GM21717 (cell line): ENCODE measurements around the gene IQSEC3.
"Not testable (repeated sequence)": the region's sequence is repeated elsewhere in the genome, so short reads cannot be mapped to it uniquely, and the experiment has no call there.

Source experiments
- ATAC-seq: cut with Tn5 transposase; IDR thresholded peaks from one replicate; pipeline ENCODE4 v1.9.1; 2021; ENCODE audit warnings: mild to moderate bottlenecking, moderate library complexity; ENCODE audit not compliant: unreplicated experiment

Gene IQSEC3

DNA sequence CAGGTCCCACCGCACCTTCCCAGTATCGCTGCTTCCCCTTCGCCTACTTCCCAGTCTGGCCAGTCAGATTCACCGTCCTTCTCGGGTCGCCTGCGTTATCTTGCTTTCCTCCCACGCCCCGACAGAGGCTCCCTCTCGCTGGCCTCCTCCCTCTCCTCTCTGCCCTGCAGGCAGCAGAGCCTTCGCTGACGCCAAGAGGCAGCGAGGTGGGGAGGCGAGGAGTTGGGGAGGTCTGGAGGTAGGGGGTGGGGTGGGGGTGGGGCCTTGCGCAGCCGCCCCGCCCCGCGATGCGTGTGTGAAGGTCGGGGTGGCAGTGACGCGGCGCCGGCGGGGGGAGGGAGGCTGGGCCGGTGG, at the start of gene IQSEC3:
Gene IQSEC3, plus strand, starts transcription at position 340 of the 354 bp plus-strand sequence. CDS start 116 bp downstream, outside the sequence.
- ATAC-seq, result not testable (repeated sequence)

DNA sequence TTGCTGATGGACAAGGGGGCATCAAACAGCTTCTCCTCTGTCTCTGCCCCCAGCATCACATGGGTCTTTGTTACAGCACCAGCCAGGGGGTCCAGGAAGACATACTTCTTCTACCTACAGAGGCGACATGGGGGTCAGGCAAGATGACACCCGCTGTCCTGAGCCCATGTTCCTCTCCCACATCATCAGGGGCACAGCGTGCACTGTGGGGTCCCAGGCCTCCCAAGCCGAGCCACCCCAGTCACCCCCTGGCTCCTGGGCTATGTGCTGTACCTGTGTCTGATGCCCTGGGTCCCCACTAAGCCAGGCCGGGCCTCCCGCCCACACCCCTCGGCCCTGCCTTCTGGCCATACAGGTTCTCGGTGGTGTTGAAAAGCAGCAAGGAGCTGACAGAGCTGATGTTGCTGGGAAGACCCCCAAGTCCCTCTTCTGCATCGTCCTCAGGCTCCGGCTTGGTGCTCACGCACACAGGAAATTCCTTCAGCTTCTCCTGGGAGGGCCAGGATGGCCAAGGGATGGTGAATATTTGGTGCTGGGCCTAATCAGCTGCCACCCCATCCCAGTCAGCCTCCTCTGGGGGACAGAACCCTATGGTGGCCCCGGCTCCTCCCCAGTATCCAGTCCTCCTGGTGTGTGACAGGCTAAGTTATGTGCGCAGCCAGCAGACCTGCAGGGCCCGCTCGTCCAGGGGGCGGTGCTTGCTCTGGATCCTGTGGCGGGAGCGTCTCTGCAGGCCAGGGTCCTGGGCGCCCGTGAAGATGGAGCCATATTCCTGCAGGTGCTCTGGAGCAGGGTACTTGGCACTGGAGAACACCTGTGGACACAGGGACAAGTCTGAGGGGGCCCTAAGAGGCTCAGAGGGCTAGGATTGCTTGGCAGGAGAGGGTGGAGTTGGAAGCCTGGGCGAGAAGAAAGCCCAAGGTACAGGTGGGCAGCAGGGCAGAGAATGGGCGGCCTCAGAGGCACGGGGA, 48.9 kb upstream of the IQSEC3 start:
- ATAC-seq, result not testable (repeated sequence)

DNA sequence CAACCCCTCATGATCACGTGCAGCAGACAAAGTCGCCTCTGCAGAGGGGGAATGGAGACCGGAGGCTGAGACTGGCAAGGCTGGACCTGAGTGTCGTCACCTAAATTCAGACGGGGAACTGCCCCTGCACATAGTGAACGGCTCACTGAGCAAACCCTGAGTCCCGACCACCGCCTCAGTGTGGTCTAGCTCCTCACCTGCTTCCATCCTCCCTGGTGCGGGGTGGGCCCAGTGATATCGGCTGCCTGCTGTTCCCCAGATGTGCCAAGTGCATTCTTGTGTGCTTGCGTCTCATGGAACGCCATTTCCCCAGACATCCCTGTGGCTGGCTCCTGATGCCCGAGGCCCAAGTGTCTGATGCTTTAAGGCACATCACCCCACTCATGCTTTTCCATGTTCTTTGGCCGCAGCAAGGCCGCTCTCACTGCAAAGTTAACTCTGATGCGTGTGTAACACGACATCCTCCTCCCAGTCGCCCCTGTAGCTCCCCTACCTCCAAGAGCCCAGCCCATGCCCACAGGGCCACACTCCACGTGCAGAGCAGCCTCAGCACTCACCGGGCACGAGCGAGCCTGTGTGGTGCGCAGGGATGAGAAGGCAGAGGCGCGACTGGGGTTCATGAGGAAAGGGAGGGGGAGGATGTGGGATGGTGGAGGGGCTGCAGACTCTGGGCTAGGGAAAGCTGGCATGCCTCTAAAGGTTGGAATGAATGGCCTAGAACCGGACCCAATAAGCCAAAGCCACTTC, 47.6 kb upstream of the IQSEC3 start:
- ATAC-seq, result not testable (repeated sequence)

DNA sequence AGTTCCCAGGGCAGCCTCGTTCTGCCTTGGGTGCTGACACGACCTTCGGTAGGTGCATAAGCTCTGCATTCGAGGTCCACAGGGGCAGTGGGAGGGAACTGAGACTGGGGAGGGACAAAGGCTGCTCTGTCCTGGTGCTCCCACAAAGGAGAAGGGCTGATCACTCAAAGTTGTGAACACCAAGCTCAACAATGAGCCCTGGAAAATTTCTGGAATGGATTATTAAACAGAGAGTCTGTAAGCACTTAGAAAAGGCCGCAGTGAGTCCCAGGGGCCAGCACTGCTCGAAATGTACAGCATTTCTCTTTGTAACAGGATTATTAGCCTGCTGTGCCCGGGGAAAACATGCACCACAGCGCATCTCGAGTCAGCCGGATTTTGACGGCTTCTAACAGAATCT, 46.7 kb upstream of the IQSEC3 start:
- ATAC-seq, result not testable (repeated sequence)

DNA sequence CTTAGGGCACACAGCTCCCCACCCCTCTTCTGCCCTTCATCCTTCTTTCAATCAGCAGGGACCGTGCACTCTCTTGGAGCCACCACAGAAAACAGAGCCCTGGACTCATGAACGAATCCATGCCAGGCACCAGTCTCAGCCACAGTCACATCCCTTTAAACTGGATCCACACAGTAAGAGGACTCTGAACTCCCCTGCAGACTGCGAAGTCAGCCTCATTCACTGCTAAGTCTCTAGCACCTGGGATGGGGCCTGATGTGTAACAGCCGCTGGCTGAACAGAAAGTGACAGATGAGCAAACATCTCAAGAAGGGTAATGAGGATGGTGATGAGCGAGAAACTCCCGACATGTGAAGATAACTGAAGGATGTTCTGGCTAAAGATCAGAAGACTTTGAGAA, 45.8 kb upstream of the IQSEC3 start:
- no peak for ATAC-seq

DNA sequence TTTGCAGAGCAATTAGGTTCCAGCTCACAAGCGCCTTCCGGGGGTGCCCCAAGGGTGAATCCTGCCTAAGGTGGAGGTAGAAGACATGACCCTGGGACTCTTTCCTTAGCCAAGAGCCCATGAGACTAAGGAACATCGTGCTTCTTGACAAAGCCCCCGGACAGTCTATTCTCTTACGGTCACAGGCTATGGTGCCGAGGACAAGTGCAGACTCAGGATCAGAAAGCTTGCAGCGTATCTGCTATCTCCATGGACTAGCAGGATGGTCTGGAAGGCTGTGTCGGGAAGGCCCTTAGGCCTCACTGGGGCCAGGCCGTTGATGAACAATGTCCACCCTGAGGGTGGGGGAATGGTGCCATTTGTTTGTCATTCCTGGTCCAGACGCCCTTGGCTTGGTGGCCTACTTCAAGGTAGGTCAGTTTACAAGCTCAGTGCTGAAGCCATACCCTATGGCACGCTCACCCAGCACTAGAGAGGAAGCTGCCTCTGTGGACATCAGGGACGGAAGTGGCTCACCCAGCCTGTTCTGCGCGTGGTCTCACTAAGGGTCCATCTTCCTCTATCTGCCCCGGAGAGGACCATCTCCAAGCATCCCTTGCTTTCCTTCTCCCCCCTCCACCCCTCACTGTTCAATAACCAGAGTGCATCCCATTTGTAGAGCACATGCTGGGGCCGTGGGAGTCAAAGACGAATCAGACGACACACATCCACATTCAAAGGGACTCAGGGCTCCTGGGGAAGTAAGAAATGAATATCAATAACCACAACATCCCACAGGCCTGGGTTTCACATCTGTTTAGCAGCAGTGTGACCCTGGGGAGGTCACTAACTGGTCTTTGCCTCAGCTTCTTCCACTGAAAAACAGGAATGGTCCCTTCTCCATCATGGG, 45.0 kb upstream of the IQSEC3 start:
- ATAC-seq, result peak; percentile 78

DNA sequence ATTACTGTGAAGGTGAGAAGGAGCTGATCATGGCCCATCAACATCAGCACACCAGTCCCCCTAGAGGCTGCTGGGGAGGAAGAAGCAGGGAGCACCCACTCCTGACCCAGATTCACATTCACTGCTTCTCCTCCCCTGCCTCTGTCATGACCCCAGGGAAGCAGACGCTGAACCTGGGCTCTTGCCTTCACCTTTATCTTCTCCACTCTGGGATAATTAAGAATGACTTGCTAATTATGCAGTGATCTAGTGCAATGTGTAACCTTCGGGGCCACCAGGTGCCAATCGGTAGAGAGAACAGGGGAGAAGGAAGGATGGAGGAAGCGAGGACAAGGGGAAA, 44.4 kb upstream of the IQSEC3 start:
- no peak for ATAC-seq

DNA sequence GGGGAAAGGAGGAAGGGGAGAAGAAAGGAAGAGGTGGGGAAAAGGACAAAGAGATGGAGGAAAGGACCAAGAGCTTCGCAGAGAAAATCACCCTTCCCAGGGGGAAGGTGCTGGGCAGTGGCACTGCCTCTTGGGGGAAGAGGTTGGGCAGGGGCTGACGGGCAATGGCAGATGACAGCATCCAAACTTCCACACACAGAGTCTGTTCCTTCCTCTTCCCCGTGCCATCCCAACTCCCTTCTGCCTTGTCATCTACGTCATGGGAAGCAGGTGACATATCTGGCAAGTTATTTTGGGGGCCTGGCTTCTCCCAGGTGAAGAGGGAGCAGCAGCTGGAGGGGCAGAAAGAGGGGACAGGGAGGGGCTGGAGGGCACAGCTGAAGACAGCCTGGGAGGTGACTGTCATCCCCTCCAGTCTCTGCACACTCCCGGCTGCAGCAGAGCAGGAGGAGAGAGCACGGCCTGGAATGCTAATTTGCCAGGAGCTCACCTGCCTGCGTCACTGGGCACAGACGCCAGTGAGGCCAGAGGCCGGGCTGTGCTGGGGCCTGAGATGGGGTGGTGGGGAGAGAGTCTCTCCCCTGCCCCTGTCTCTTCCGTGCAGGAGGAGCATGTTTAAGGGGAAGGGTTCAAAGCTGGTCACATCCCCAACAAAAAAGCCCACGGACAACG, 43.9 kb upstream of the IQSEC3 start:
- ATAC-seq, result no peak

DNA sequence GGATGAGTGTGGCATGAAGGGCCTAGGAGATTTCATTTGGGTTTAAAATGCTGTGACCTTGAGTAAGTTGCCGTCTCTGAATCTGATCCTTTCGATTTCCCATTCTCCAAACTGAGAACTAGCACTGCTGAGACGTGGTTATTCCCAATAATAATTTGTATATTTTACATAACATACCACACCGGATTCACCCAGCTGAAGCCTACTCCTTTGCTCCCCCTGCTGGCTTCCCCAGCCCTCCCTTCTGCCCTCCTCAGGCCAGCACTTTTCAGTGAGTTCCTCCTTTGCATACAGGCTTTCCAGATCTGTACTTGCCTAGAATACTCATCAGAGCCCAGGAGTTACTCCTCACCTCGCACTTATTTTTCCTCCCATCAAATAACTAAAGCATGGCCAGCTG, 38.7 kb upstream of the IQSEC3 start:
- ATAC-seq, result not testable (repeated sequence)

DNA sequence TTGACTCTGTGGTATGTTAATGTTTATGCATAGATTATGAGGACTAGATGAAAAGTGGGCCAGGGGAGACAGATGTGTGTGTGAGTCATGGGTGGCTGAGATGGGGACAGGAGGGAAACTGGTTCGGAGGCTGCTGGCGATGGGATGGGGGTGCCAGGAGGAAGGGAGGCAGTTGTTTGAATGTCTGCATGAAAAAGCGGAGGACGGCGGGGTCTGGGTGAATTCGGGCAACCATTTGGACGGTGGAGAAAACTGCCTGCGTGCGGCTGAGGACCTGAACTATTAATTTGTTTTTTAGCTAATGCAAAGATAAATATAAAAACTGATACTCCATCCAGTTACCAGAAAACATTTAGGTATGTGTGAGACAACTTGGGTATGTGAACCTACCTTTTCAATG, 27.8 kb upstream of the IQSEC3 start:
- ATAC-seq, result not testable (repeated sequence)

DNA sequence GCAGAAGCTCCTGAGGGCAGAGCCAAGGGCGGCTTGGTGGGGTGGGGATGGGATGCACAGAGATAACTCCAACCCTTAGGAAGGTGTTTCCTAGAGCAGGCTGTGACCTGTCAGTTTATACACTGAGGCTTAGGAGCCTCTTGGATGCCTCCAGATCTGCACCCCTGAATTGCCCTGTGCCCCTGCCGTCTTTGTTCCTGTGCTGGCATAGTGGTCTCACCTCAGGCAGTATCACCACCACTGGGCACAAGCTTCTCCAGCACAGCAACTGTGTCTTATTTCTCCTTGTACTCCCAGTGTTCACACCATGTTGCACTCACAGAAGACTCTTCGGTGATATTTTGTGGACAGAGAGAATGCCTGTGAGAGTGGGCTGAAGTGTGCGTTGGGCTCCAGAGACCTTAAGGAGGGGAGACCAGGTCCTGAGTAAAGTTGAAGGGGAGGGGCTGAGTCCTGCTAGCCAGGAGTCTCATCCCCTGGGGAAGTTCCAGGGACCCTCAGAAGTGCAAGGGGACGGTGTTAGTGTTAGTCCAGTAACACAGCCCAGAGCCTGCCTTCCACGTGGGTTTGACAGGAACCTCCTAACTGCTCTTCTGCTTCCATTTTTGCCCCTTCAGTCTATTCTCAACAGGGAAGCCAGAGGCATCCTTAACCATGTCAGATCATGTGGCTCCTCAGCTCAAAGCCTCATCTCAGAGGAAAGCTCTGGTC, 26.9 kb upstream of the IQSEC3 start:
- ATAC-seq, result not testable (repeated sequence)

DNA sequence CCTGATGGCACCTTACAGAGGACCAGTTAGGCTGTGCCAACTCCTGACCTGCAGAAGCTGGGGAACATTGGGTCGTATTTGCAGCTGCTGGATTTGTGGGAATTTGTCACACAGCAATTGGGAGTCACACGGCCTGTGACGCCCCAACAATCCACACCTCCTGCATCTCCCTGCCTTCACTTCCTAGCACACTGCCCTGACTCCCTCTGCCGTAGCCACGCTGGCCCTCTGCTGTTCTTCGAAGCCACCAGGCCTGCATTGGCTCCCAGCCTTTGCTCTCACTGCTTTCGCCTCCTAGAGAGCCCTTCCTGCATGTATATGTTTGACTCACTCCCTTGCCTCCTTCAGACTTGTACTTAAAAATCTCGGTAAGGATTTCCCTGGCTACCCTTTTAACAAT, 22.2 kb upstream of the IQSEC3 start:
- not testable (repeated sequence) for ATAC-seq

DNA sequence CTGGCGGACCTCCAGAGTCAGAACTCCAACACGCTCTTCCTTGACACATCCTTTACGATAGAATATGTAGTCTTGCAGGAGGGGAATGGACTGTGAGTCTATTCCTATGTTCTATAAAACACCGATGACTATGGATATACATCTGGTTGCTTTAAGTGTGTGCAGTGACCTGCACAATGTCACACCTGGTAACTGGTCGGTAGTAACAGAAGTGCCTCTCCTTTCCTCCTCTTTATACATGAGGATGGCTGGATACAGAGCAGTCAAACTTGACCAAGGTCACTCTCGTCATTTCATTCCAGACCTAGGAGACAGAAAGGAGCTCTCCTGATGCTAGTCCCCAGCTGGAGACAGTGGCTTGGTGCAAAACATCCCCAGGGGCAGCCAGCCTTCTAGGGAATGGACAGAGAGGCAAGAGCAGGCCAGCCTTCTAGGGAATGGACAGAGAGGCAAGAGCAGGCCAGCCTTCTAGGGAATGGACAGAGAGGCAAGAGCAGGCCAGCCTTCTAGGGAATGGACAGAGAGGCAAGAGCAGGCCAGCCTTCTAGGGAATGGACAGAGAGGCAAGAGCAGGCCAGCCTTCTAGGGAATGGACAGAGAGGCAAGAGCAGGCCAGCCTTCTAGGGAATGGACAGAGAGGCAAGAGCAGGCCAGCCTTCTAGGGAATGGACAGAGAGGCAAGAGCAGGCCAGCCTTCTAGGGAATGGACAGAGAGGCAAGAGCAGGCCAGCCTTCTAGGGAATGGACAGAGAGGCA, 21.2 kb upstream of the IQSEC3 start:
- not testable (repeated sequence) for ATAC-seq

DNA sequence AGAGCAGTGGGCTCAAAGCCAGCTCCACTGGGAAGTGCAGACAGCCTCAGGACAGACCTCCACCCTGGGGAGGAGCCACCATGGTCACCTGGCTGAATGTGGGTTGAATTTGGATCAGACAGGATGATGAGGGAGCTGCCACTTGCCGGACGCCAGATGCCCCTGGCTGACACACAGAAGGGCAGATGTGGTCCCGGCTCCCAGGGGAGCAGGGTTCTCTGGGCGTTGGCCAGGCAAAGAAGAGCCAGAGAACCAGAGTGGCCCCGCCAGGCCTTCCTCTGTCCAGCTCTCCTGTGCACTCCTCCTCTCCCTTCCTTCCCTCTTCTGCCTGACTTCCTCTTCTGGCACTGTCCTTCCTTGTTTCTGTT, 20.6 kb upstream of the IQSEC3 start:
- ATAC-seq, result not testable (repeated sequence)

DNA sequence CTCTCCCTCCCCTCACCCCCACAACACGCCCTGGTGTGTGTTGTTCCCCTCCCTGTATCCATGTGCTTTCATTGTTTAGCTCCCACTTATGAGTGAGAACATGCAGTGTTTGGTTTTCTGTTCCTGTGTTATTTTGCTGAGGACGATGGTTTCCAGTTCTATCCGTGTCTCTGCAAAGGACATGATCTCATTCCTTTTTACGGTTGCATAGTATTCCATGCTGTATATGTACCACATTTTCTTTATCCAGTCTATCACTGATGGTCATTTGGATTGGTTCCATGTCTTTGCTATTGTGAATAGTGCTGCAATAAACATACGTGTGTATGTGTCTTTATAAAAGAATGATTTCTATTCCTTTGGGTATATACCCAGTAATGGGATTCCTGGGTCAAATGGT, 20.0 kb upstream of the IQSEC3 start:
- ATAC-seq, result not testable (repeated sequence)

DNA sequence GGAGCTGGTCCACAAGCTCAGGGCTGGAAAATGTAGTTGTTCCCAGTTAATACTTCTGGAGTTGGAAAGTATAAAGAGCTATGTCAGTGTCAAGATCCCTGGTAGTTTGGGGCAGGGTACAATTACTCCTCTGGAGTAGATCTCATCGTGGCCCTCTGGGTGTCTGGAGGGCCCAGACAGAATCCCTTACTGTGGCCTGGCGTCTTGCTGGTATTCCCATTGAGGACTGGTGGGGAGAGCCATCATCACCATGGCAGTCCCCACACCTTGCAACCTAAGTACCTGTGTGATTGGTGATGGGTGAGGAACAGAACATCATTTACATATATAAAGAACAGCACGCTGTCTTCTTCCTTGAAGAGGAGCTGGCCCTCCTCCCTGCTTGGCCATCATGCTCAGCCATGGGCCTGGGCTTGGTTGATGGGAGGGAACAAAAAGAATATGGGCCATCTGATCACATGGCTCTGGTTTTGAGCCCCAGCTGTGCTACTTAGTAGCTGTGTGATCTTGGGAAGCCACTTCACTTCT, 18.8 kb upstream of the IQSEC3 start:
- ATAC-seq, result not testable (repeated sequence)

DNA sequence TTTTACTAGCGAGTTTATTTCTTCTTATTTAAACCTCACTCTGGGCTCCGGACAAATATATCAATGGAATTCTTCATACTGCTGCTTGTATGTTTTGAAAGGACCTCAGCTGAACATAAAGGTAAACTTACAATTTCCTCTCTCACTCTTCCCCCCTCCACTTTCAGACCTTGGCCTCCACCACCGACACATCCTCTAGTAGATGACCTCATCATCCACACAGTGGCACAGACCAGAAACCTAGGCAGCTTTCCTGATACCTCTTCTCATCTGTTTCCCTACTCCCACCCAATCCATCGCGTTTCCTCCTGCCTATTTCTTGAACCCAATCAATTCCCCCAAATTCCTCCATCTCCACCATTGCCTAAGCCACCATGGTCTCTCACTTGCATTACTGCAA, 17.4 kb upstream of the IQSEC3 start:
- ATAC-seq, result not testable (repeated sequence)

DNA sequence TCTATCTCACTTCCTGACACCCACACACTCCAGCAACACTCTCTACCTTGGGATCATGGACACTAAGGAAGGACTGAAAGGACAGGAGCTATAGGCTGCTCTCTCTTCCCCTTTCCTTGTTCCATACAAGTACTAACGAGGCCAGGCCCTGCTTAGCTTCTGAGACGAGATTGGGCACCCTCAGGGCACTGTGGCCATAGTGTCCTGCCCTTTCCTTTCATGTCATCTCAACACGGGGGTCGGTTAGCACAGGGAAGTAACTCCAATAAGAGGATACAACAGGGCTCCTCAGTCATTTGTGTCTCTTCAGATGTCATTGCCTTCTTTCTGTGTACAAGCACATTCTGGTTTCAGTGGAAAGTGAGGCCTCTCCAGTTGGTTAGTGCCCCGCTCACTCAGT, 15.5 kb upstream of the IQSEC3 start:
- not testable (repeated sequence) for ATAC-seq

DNA sequence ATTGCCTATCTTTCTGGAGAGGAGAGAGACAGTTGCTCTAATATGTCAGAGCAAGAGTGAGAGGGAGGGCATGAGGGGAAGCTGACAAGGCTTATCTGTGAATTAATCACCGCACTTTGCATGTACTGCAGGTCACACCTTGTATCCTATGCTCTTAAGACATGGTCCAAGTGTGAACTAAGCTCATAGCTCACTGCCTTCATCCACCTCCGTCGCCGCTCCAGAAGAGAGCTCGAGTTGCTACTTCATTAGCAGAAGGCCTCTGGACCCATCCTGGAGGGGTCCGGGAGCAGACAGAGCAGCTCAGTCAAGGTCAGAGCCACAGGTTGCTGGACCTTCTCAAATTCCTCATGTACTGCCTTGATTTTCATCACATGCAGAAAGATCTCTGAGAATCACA, 14.6 kb upstream of the IQSEC3 start:
- not testable (repeated sequence) for ATAC-seq
